Erythroblast (primary cell): Measurements from ENCODE around the gene SYNJ2.

Source experiments
- GATA1 ChIP-seq: IDR thresholded peaks from 2 replicates; pipeline ENCODE4 v1.6.1; 2011; ENCODE audit warnings: low read depth, mild to moderate bottlenecking, control low read depth, low read length, moderate library complexity
- POLR2A ChIP-seq: IDR thresholded peaks from 2 replicates; pipeline ENCODE4 v1.6.1; 2011; ENCODE audit warnings: mild to moderate bottlenecking, low read length

DNA sequence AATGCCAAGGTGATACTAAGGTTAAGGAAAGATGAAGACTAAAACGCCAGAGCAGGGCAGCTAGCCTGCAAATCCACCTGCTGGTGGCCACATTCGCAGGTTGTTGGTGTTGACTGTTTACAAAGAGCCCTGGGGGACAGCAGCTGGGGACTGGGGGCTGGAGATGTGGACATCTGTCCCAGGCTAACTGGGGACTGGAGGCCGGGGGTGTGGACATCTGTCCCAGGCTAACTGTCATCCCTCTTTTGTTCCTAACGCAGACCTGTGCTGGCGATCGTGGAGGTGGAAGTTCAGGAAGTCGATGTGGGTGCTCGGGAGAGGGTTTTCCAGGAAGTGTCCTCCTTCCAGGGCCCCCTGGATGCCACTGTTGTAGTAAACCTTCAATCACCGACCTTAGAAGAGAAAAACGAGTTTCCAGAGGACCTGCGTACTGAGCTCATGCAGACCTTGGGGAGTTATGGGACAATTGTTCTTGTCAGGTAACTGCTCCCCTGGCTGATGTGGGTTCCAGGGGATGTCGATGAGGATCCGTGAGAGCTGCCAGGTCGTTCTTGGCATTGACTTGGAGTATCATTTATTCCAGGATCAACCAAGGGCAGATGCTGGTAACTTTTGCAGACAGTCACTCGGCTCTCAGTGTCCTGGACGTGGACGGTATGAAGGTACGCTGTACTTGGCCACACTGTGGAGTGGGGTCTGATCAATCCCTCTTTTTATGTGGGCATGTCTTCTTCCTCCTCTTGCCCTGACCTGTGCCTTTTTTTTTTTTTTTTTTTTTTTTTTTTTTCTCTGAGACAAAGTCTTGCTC lies 99.4 kb downstream of the SYNJ2 start:
- TF ChIP-seq POLR2A (no peak), GATA1 (no peak)
